ENCODE results near the gene ATG4B. TPM values are rescaled to one million over a fixed set of nuclear protein-coding genes. Genes with fewer than 3 reads are reported as not detected.
A peak's percentile ranks its signal among the peaks of the same experiment; 100 is the strongest.

Gene ATG4B
- total and polyA plus RNA-seq, 2 of the 8 experiments (the other 6 are each of a cell fraction or from before 2014, with no cell fraction given) = 103 to 155 TPM

DNA sequence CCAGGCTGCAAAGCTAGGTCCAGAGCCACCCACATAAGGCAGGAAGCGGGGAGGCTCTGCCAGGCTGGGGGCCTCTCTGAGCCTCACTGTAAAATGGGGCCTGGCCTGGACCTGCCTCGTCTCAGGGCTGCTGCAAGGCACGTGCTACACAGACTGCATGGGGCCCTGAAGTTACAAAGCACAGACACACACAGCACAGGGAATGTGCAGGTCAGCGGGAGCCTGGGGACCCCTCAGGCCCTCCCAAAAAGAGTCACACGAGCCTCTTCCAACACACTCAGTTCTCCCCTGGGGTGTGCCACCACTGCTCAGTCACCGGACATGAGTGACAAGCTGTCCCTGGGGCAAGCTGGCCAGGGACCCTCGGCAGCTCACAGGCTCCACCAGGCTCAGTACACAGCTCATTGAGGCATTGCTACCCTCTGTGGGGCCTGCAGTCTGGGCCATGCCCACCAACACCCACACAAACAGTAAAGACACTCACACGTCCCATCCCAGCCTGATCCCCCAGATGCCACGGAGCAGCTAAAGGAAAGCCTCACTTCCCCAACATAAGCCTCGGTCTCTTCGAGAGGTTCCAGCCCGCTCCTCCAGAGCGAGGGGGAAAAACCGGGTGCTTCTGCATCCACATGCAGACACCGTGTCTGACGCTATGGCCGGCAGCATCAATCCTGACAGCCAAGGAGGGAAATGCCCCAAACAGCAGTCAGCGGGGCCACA, 45.2 kb upstream of the ATG4B start:
- H3K36me3 ChIP-seq (ENCODE audit: control insufficient read depth in 2 of 4, insufficient read depth in 4 of 4, low read length in 3 of 4) = peaks cover 0 to under 1% (median 0%) of the 10 kb centered on the region in 4 experiments; a peak in 3 of 8 replicates
- FAIRE-seq (no peak), DNase-seq (ENCODE audit: low read depth in 1 of 2, low spot score in 2 of 2) (no peak)
- no peak overlapping the region for H3K27ac ChIP-seq (ENCODE audit: low read depth, low read length)
- H3K27me3 ChIP-seq (replicated peaks in 1 of 4; ENCODE audit: control insufficient read depth in 3 of 4, extremely low read depth in 1 of 4, insufficient read depth in 3 of 4, low read length in 3 of 4) = no peaks in the 10 kb centered on the region; a peak in 1 of 7 replicates
- H2AFZ ChIP-seq (ENCODE audit: low read length) = no peak overlapping the region
- peaks cover 0 to 4% (median 0%) of the 10 kb centered on the region in 4 experiments; a peak in 1 of 7 replicates for H3K4me1 ChIP-seq (replicated peaks in 1 of 4; ENCODE audit: control insufficient read depth in 3 of 4, insufficient read depth in 4 of 4, low read length in 3 of 4)
- no peak overlapping the region for H4K91ac ChIP-seq (replicated peaks; ENCODE audit: insufficient read length, low read length)
- no peaks in the 10 kb centered on the region; the same call in none of the 2 replicates for H3K79me1 ChIP-seq (ENCODE audit: low read depth, low read length)
- no peak for TF ChIP-seq RAD21 (IDR thresholded peaks at IDR 0.05 in 1 of 2, conservative IDR thresholded peaks at IDR 0.05 in 1 of 2; ENCODE audit: low read depth in 2 of 2, low read length in 2 of 2)
- no peak for TF ChIP-seq ZNF274 (IDR thresholded peaks at IDR 0.05; ENCODE audit: borderline replicate concordance, extremely low read depth, low read length)
- TF ChIP-seq TBP (IDR thresholded peaks at IDR 0.05; ENCODE audit: low read depth, low read length) = no peak
- TF ChIP-seq JUND (IDR thresholded peaks at IDR 0.05; ENCODE audit: low read length) = no peak
- H2BK120ac ChIP-seq (replicated peaks; ENCODE audit: low read depth, low read length) = no peak overlapping the region
- no peak overlapping the region for H3K4me2 ChIP-seq (ENCODE audit: insufficient read depth in 1 of 2, low read depth in 2 of 2, low read length in 2 of 2)
- no peak overlapping the region for H4K5ac ChIP-seq (ENCODE audit: insufficient read length, low read depth, low read length)
- H3K9me3 ChIP-seq (ENCODE audit: insufficient read depth in 2 of 2, low read depth in 1 of 2, low read length in 1 of 2) = peaks cover 1 to 4% of the 10 kb centered on the region in 2 experiments; a peak in 3 of 4 replicates
- H2BK12ac ChIP-seq (ENCODE audit: low read depth, low read length) = no peak overlapping the region
- no peak overlapping the region for H2AK5ac ChIP-seq (ENCODE audit: low read depth, low read length)
- H4K20me1 ChIP-seq (replicated peaks in 1 of 2; ENCODE audit: control insufficient read depth in 1 of 2, insufficient read depth in 2 of 2, low read length in 2 of 2) = peaks cover 3 to 11% of the 10 kb centered on the region in 2 experiments
- POLR2A ChIA-PET (ENCODE audit: partially characterized antibody) = interaction anchor here (1.4 to 1.6 kb wide), 2 partner anchors 10 to 19 kb away, joined by 3 read pairs; no protein-coding TSS in a partner anchor
- H3K4me3 ChIP-seq (ENCODE audit: extremely low read depth in 1 of 4, insufficient read depth in 2 of 4, low read depth in 3 of 4, low read length in 4 of 4) = no peak overlapping the region
- CTCF ChIA-PET (ENCODE audit: partially characterized antibody) = interaction anchor here (0.8 to 2.1 kb wide), 2 partner anchors 8 to 71 kb away, joined by 3 to 7 read pairs; no protein-coding TSS in a partner anchor
- no peak overlapping the region for H2BK5ac ChIP-seq (ENCODE audit: low read depth, low read length)
- H3K23ac ChIP-seq (ENCODE audit: insufficient read length) = no peak overlapping the region
- no peaks in the 10 kb centered on the region for H3K79me2 ChIP-seq (ENCODE audit: control insufficient read depth in 1 of 2, insufficient read depth in 2 of 2, low read length in 2 of 2)
- 93% methylated on average over 18 of the region's 18 CpGs; no CpG with 5 or more reads in 1 of the 2 experiments for WGBS, 2 experiments (ENCODE audit: extremely low coverage in 1 of 2, insufficient coverage in 1 of 2, insufficient read length in 1 of 2, insufficient replicate concordance in 2 of 2, low coverage in 1 of 2, low lambda C conversion rate in 2 of 2, missing lambda C conversion rate in 1 of 2)
- no peak overlapping the region for H3K56ac ChIP-seq (replicated peaks; ENCODE audit: insufficient read length, low read depth, low read length)
- H3K14ac ChIP-seq (ENCODE audit: insufficient read length) = no peak overlapping the region
- H3K23me2 ChIP-seq (ENCODE audit: low read depth, low read length) = no peaks in the 10 kb centered on the region
- no peak overlapping the region for H3K18ac ChIP-seq (ENCODE audit: extremely low read depth, low read length)
- H3K4ac ChIP-seq (replicated peaks; ENCODE audit: insufficient read length, low read depth, low read length) = no peak overlapping the region
- H2BK20ac ChIP-seq (ENCODE audit: low read length) = no peak overlapping the region
- H3K9ac ChIP-seq (replicated peaks in 1 of 4; ENCODE audit: extremely low read depth in 1 of 4, low read depth in 3 of 4, low read length in 3 of 4) = no peak overlapping the region
- peak overlapping the region; percentile 66; the same call in 1 of the 2 replicates for H4K8ac ChIP-seq (ENCODE audit: extremely low read depth, insufficient read depth, low read length)
- H2BK15ac ChIP-seq (ENCODE audit: low read length) = no peak overlapping the region

Measured in H1 (cell line).